IMR-90 (cell line): ENCODE results near the gene PLEKHJ1. TPM values are rescaled to one million over a fixed set of nuclear protein-coding genes. Genes with fewer than 3 reads are reported as not detected.

ENCODE experiments used
- ATAC-seq: fragments of 200-7000 bp; cut with Tn5 transposase; 2 replicates; pipeline ENCODE4 v1.9.1; 2020; ENCODE audit warnings: low read depth, mild to moderate bottlenecking, moderate library complexity
- BruUV-seq: library from RNA; stranded (reverse); fragments of 400-500 nt; replicated peaks from 2 replicates; lab custom pipeline; 2021; lab: Mats Ljungman, UMichigan
- CTCF ChIA-PET: fragments of 300-600 bp; formaldehyde crosslinking; extraction: SDS; loops from one replicate; lab custom pipeline; 2021; ENCODE audit warnings: antibody characterized with exemption; lab: Yijun Ruan, JAX
- POLR2A ChIA-PET: fragments of 300-600 bp; sonication (Branson Sonifier 250); formaldehyde crosslinking; loops from one replicate; lab custom pipeline; 2022; ENCODE audit warnings: antibody characterized with exemption; ENCODE audit not compliant: unreplicated experiment; lab: Charles Lee
- DNase-seq: peaks from one replicate; pipeline ENCODE4 v3.0.0; 2013
- H2AFZ ChIP-seq: replicated peaks from 2 replicates; pipeline ENCODE3; 2013; ENCODE audit warnings: low read length, mild to moderate bottlenecking; ENCODE audit not compliant: poor library complexity
- H2AK5ac ChIP-seq: 2 replicates; pipeline ENCODE4 v1.6.1; 2013; ENCODE audit warnings: low read depth, low read length, inconsistent platforms
- H2AK9ac ChIP-seq: replicated peaks from 2 replicates; pipeline ENCODE3; 2013; ENCODE audit warnings: mild to moderate bottlenecking, low read depth, low read length, moderate library complexity; ENCODE audit not compliant: poor library complexity
- H2BK120ac ChIP-seq: 2 replicates; pipeline ENCODE4 v1.6.1; 2013; ENCODE audit warnings: low read depth, low read length, inconsistent platforms
- H2BK15ac ChIP-seq: 3 replicates; pipeline ENCODE4 v1.6.1; 2013; ENCODE audit warnings: low read depth, low read length, inconsistent platforms
- H2BK20ac ChIP-seq: 2 replicates; pipeline ENCODE4 v1.6.1; 2013; ENCODE audit warnings: low read depth, mild to moderate bottlenecking, inconsistent platforms, low read length, moderate library complexity
- H2BK5ac ChIP-seq: 2 replicates; pipeline ENCODE4 v1.6.1; 2013; ENCODE audit warnings: mild to moderate bottlenecking, low read depth, low read length, inconsistent platforms; ENCODE audit not compliant: poor library complexity, severe bottlenecking
- H3K14ac ChIP-seq: replicated peaks from 2 replicates; pipeline ENCODE4 v1.6.1; 2013; ENCODE audit warnings: low read depth, low read length, inconsistent platforms
- H3K18ac ChIP-seq: 2 replicates; pipeline ENCODE4 v1.6.1; 2013; ENCODE audit warnings: low read depth, low read length, control low read depth
- H3K23ac ChIP-seq: 2 replicates; pipeline ENCODE4 v1.6.1; 2013; ENCODE audit warnings: low read depth, low read length, inconsistent platforms
- H3K27ac ChIP-seq: 2 replicates; pipeline ENCODE4 v1.5.1; 2013; ENCODE audit warnings: mild to moderate bottlenecking, control low read depth, low read length; ENCODE audit not compliant: insufficient read depth
- H3K27me3 ChIP-seq: 2 replicates; pipeline ENCODE4 v1.6.1; 2013; ENCODE audit warnings: low read length; ENCODE audit not compliant: control insufficient read depth, insufficient read depth
- H3K36me3 ChIP-seq: 2 replicates; pipeline ENCODE4 v1.6.1; 2013; ENCODE audit warnings: low read length, mixed read lengths; ENCODE audit not compliant: control insufficient read depth, insufficient read depth
- H3K4ac ChIP-seq: 2 replicates; pipeline ENCODE4 v1.6.1; 2013; ENCODE audit warnings: low read depth, low read length, inconsistent platforms
- H3K4me1 ChIP-seq: 2 replicates; pipeline ENCODE4 v1.6.1; 2013; ENCODE audit warnings: low read length, mixed read lengths; ENCODE audit not compliant: control insufficient read depth, insufficient read depth
- H3K4me2 ChIP-seq: 2 replicates; pipeline ENCODE4 v1.6.1; 2013; ENCODE audit warnings: low read depth, mild to moderate bottlenecking, control low read depth, low read length, moderate library complexity
- H3K4me3 ChIP-seq: 2 replicates; pipeline ENCODE4 v1.5.1; 2013; ENCODE audit warnings: low read depth, mild to moderate bottlenecking, control low read depth, low read length, moderate library complexity; ENCODE audit not compliant: insufficient read depth
- H3K56ac ChIP-seq: 2 replicates; pipeline ENCODE4 v1.6.1; 2013; ENCODE audit warnings: low read length, inconsistent platforms; ENCODE audit not compliant: insufficient read depth; ENCODE audit errors: extremely low read depth
- H3K79me1 ChIP-seq, 2 experiments: 2 replicates each; pipeline ENCODE4 v1.6.1; 2013; ENCODE audit warnings: low read length in 2 of 2, inconsistent platforms in 1 of 2, low read depth in 1 of 2
- H3K9ac ChIP-seq: 2 replicates; pipeline ENCODE4 v1.6.1; 2013; ENCODE audit warnings: low read depth, low read length, control low read depth
- H3K9me1 ChIP-seq: 2 replicates; pipeline ENCODE4 v1.6.1; 2013; ENCODE audit warnings: low read length, inconsistent platforms; ENCODE audit not compliant: insufficient read depth
- H3K9me3 ChIP-seq: 2 replicates; pipeline ENCODE4 v1.6.1; 2013; ENCODE audit warnings: low read length; ENCODE audit not compliant: control insufficient read depth, insufficient read depth
- H4K20me1 ChIP-seq: 2 replicates; pipeline ENCODE4 v1.6.1; 2013; ENCODE audit warnings: low read length, inconsistent platforms; ENCODE audit not compliant: insufficient read depth
- H4K5ac ChIP-seq: 2 replicates; pipeline ENCODE4 v1.6.1; 2013; ENCODE audit warnings: mild to moderate bottlenecking, low read depth, low read length, control low read depth
- H4K8ac ChIP-seq, 2 experiments: 2 replicates each; pipeline ENCODE4 v1.6.1; 2013; ENCODE audit warnings: low read depth in 2 of 2, low read length in 2 of 2, control low read depth in 1 of 2, inconsistent platforms in 1 of 2
- H4K91ac ChIP-seq: 2 replicates; pipeline ENCODE4 v1.6.1; 2013; ENCODE audit warnings: low read depth, low read length, inconsistent platforms; ENCODE audit not compliant: insufficient read depth
- BHLHE40 ChIP-seq: fragments of 150-350 bp; IDR thresholded peaks from 2 replicates; pipeline ENCODE4 v1.6.1; 2016; ENCODE audit warnings: mild to moderate bottlenecking, low read depth, low read length
- CHD1 ChIP-seq: IDR thresholded peaks from 2 replicates; pipeline ENCODE4 v1.6.1; 2012; ENCODE audit warnings: low read depth, low read length, improper control_type of control experiment
- ELK1 ChIP-seq: fragments of 150-350 bp; IDR thresholded peaks from 2 replicates; pipeline ENCODE4 v1.6.1; 2016; ENCODE audit warnings: low read depth, mild to moderate bottlenecking, low read length, moderate library complexity, borderline replicate concordance
- FOS ChIP-seq: fragments of 150-350 bp; IDR thresholded peaks from 2 replicates; pipeline ENCODE4 v1.6.1; 2016; ENCODE audit warnings: low read depth, low read length
- MAFK ChIP-seq: IDR thresholded peaks from 2 replicates; pipeline ENCODE4 v1.6.1; 2012; ENCODE audit warnings: low read depth, low read length, improper control_type of control experiment
- MAZ ChIP-seq: IDR thresholded peaks from 2 replicates; pipeline ENCODE4 v1.6.1; 2012; ENCODE audit warnings: low read depth, mild to moderate bottlenecking, low read length, improper control_type of control experiment, moderate library complexity, borderline replicate concordance
- MXI1 ChIP-seq: IDR thresholded peaks from 2 replicates; pipeline ENCODE4 v1.6.1; 2012; ENCODE audit warnings: low read depth, mild to moderate bottlenecking, low read length, moderate library complexity, borderline replicate concordance
- NFE2L2 ChIP-seq: fragments of 150-350 bp; IDR thresholded peaks from 2 replicates; pipeline ENCODE4 v1.6.1; 2016; ENCODE audit warnings: low read depth, mild to moderate bottlenecking, low read length
- POLR2A ChIP-seq: IDR thresholded peaks from 2 replicates; pipeline ENCODE4 v1.6.1; 2012; ENCODE audit warnings: mild to moderate bottlenecking, low read depth, low read length
- RAD21 ChIP-seq: IDR thresholded peaks from 2 replicates; pipeline ENCODE4 v1.6.1; 2012; ENCODE audit warnings: low read length, improper control_type of control experiment
- RCOR1 ChIP-seq: IDR thresholded peaks from 2 replicates; pipeline ENCODE4 v1.6.1; 2012; ENCODE audit warnings: mild to moderate bottlenecking, low read length, improper control_type of control experiment; ENCODE audit not compliant: insufficient replicate concordance
- RFX5 ChIP-seq: IDR thresholded peaks from 2 replicates; pipeline ENCODE4 v1.8.0; 2012; ENCODE audit warnings: low read depth, mild to moderate bottlenecking, low read length, moderate library complexity
- SMC3 ChIP-seq: fragments of 150-350 bp; IDR thresholded peaks from 2 replicates; pipeline ENCODE4 v1.6.1; 2016; ENCODE audit warnings: low read depth, mild to moderate bottlenecking, antibody characterized with exemption, low read length, moderate library complexity
- USF2 ChIP-seq: fragments of 150-350 bp; IDR thresholded peaks from 2 replicates; pipeline ENCODE4 v1.6.1; 2017; ENCODE audit warnings: mild to moderate bottlenecking, antibody characterized with exemption, low read length, low read depth
- WGBS, 2 experiments: methylation state at CpG; one replicate each; pipeline versions ENCODE4 v1.1.5 to v1.1.7; 2013; ENCODE audit warnings: missing lambda C conversion rate in 2 of 2; ENCODE audit not compliant: insufficient read length in 1 of 2; ENCODE audit errors: extremely low coverage in 2 of 2; 5-methylcytosine and 5-hydroxymethylcytosine counted together
- dilution Hi-C: fragments of 300-500 bp; cut with HindIII; formaldehyde crosslinking; loops from one replicate; pipeline ENCODE4 v1.14.3; 2018; ENCODE audit warnings: low sequenced_read_pairs; ENCODE audit not compliant: unreplicated experiment
- in situ Hi-C: fragments of 300-500 bp; cut with MboI; formaldehyde crosslinking; loops from 3 replicates; pipeline ENCODE4 v1.14.3; 2019; ENCODE audit warnings: low sequenced_read_pairs, inconsistent platforms, mixed read lengths
- intact Hi-C: fragments of 100-400 bp; cut with micrococcal nuclease; formaldehyde crosslinking; loops from 2 replicates; pipeline ENCODE4 v1.10.0; 2022
- polyA plus RNA-seq, 3 experiments: library from polyadenylated mRNA; depleted of rRNA; stranded (reverse); fragments of >200 nt; gene quantifications; 2 replicates each; pipeline ENCODE4 v1.2.3, GENCODE V29; 2012; ENCODE audit warnings: low replicate concordance in 1 of 3
- total RNA-seq: library from RNA; depleted of rRNA; stranded (reverse); fragments of >200 nt; gene quantifications from 2 replicates; pipeline ENCODE4 v1.2.3, GENCODE V29; 2012

PLEKHJ1 gene
- total and polyA plus RNA-seq, 2 of the 4 experiments (the other 2 are of a cell fraction) = 31.7 to 62.8 TPM

GRCh38 chr19:2226051-2226839, 9.9 kb downstream of the PLEKHJ1 start:
- Histone ChIP-seq H3K27ac (no peak overlapping the region), H2BK20ac (no peak overlapping the region), H3K4ac (no peak overlapping the region), H4K91ac (no peak overlapping the region), H3K4me1 (no peaks in the 10 kb centered on the region), H3K9me1 (no peaks in the 10 kb centered on the region), H3K9me3 (no peaks in the 10 kb centered on the region), H2AK5ac (no peak overlapping the region), H3K23ac (no peak overlapping the region), H3K9ac (no peak overlapping the region), H3K18ac (no peak overlapping the region), H2BK120ac (no peak overlapping the region), H4K20me1 (peaks cover 16% of the 10 kb centered on the region), H3K56ac (no peak overlapping the region), H3K36me3 (peaks cover 77% of the 10 kb centered on the region), H2AK9ac (no peak overlapping the region), H4K5ac (no peak overlapping the region), H3K4me3 (no peak overlapping the region), H2BK15ac (no peak overlapping the region), H2BK5ac (no peak overlapping the region), H4K8ac (no peak overlapping the region), H3K27me3 (no peaks in the 10 kb centered on the region), H2AFZ (no peak overlapping the region), H3K79me1 (peaks cover 9 to 19% of the 10 kb centered on the region in 2 experiments; a peak in 3 of 4 replicates), H3K14ac (no peak overlapping the region), H3K4me2 (no peak overlapping the region)
- ATAC-seq (no peak), DNase-seq (no peak)
- BruUV-seq = no TSS peak
- intact Hi-C loops (no loop called here), dilution Hi-C loops (no loop called here), in situ Hi-C loops (no loop called here)
- CTCF ChIA-PET = interaction anchor here (0.6 kb wide), 1 partner anchor 88 kb away, joined by 7 read pairs; no protein-coding TSS in a partner anchor
- TF ChIP-seq USF2 = no peak
- no peak for TF ChIP-seq MAFK
- no peak for TF ChIP-seq MXI1
- TF ChIP-seq SMC3 = no peak
- TF ChIP-seq BHLHE40 = no peak
- TF ChIP-seq POLR2A = no peak
- no peak for TF ChIP-seq FOS
- TF ChIP-seq RAD21 = no peak
- no peak for TF ChIP-seq ELK1
- no peak for TF ChIP-seq RCOR1
- no peak for TF ChIP-seq MAZ
- TF ChIP-seq NFE2L2 = no peak
- no peak for TF ChIP-seq RFX5
- TF ChIP-seq CHD1 = no peak
- POLR2A ChIA-PET = no interaction called here
- WGBS, 2 experiments = 93% methylated on average over 38 of the region's 59 CpGs; no CpG with 5 or more reads in 1 of the 2 experiments
